IMR-90 (cell line): ENCODE data around the gene LRP3.

Experiments
- BHLHE40 ChIP-seq: fragments of 150-350 bp; IDR thresholded peaks from 2 replicates; pipeline ENCODE4 v1.6.1; 2016; ENCODE audit warnings: mild to moderate bottlenecking, low read depth, low read length
- CHD1 ChIP-seq: IDR thresholded peaks from 2 replicates; pipeline ENCODE4 v1.6.1; 2012; ENCODE audit warnings: low read depth, low read length, improper control_type of control experiment
- CTCF ChIP-seq: conservative IDR thresholded peaks from 2 replicates; pipeline ENCODE4 v1.5.1; 2012; ENCODE audit warnings: mild to moderate bottlenecking, low read depth, low read length, improper control_type of control experiment
- ELK1 ChIP-seq: fragments of 150-350 bp; IDR thresholded peaks from 2 replicates; pipeline ENCODE4 v1.6.1; 2016; ENCODE audit warnings: low read depth, mild to moderate bottlenecking, low read length, moderate library complexity, borderline replicate concordance
- POLR2A ChIP-seq: IDR thresholded peaks from 2 replicates; pipeline ENCODE4 v1.6.1; 2012; ENCODE audit warnings: mild to moderate bottlenecking, low read depth, low read length
- RAD21 ChIP-seq: IDR thresholded peaks from 2 replicates; pipeline ENCODE4 v1.6.1; 2012; ENCODE audit warnings: low read length, improper control_type of control experiment
- USF2 ChIP-seq: fragments of 150-350 bp; IDR thresholded peaks from 2 replicates; pipeline ENCODE4 v1.6.1; 2017; ENCODE audit warnings: mild to moderate bottlenecking, antibody characterized with exemption, low read length, low read depth

- TF ChIP-seq CTCF (no peak), BHLHE40 (no peak), ELK1 (no peak), CHD1 (no peak), POLR2A (no peak), USF2 (no peak), RAD21 (no peak)
Observed at GRCh38 chr19:33204136-33204973, 10.2 kb downstream of the LRP3 start.
